PC-3 (cell line): ENCODE measurements around the gene TIRAP. TPM values are rescaled to one million over a fixed set of nuclear protein-coding genes. Genes with fewer than 3 reads are reported as not detected.

Source experiments
- ATAC-seq: fragments of 200-7000 bp; cut with Tn5 transposase; 2 replicates; pipeline ENCODE4 v1.9.1; 2020; ENCODE audit warnings: mild to moderate bottlenecking, moderate library complexity
- BruUV-seq: library from RNA; stranded (reverse); fragments of 400-500 nt; replicated peaks from 2 replicates; lab custom pipeline; 2021; lab: Mats Ljungman, UMichigan
- CTCF ChIA-PET: fragments of 300-600 bp; sonication (Branson Sonifier 250); formaldehyde crosslinking; loops from one replicate; lab custom pipeline; 2022; ENCODE audit warnings: antibody characterized with exemption; lab: Charles Lee
- POLR2A ChIA-PET: fragments of 300-600 bp; sonication (Branson Sonifier 250); formaldehyde crosslinking; loops from one replicate; lab custom pipeline; 2022; ENCODE audit warnings: antibody characterized with exemption; ENCODE audit not compliant: unreplicated experiment; lab: Charles Lee
- DNase-seq: peaks from one replicate; pipeline ENCODE4 v3.0.0-alpha.2; 2015
- H2AFZ ChIP-seq: fragments of 300-600 bp; sonication (generic); 2 replicates; pipeline ENCODE4 v1.6.0; 2016; ENCODE audit warnings: antibody characterized with exemption, low read length
- H3F3A ChIP-seq: fragments of 300-600 bp; sonication (generic); one replicate; pipeline ENCODE4 v1.6.0; 2017; ENCODE audit warnings: antibody characterized with exemption, low read length, control low read depth, mild to moderate bottlenecking; ENCODE audit not compliant: unreplicated experiment
- H3K27ac ChIP-seq: fragments of 300-600 bp; sonication (generic); 2 replicates; pipeline ENCODE4 v1.5.1; 2016; ENCODE audit warnings: mild to moderate bottlenecking, low read length
- H3K27me3 ChIP-seq: fragments of 300-600 bp; sonication (generic); 2 replicates; pipeline ENCODE4 v1.6.1; 2016; ENCODE audit warnings: low read length, mixed read lengths
- H3K36me3 ChIP-seq: fragments of 300-600 bp; sonication (generic); 2 replicates; pipeline ENCODE4 v1.6.1; 2016; ENCODE audit warnings: low read depth, mixed run types, low read length, mixed read lengths
- H3K4me1 ChIP-seq: fragments of 300-600 bp; sonication (generic); 2 replicates; pipeline ENCODE4 v1.5.1; 2016; ENCODE audit warnings: low read length; ENCODE audit not compliant: insufficient read depth
- H3K4me2 ChIP-seq: fragments of 300-600 bp; sonication (generic); 2 replicates; pipeline ENCODE4 v1.6.0; 2016; ENCODE audit warnings: low read length
- H3K4me3 ChIP-seq: fragments of 300-600 bp; sonication (generic); 2 replicates; pipeline ENCODE4 v1.5.1; 2016; ENCODE audit warnings: mild to moderate bottlenecking, low read length, mixed read lengths
- H3K79me2 ChIP-seq: fragments of 300-600 bp; sonication (generic); 2 replicates; pipeline ENCODE4 v1.6.1; 2017; ENCODE audit warnings: low read length, mixed read lengths
- H3K9ac ChIP-seq: fragments of 300-600 bp; sonication (generic); 2 replicates; pipeline ENCODE4 v1.6.0; 2016; ENCODE audit warnings: mild to moderate bottlenecking, low read length
- H3K9me2 ChIP-seq: fragments of 300-600 bp; sonication (generic); replicated peaks from 2 replicates; pipeline ENCODE4 v1.6.1; 2016; ENCODE audit warnings: mixed run types, low read length, mixed read lengths
- H3K9me3 ChIP-seq: fragments of 300-600 bp; sonication (generic); 2 replicates; pipeline ENCODE4 v1.6.1; 2016; ENCODE audit warnings: low read length, mixed read lengths
- H4K20me1 ChIP-seq: fragments of 300-600 bp; sonication (generic); 2 replicates; pipeline ENCODE4 v1.6.1; 2016; ENCODE audit warnings: low read length, mixed read lengths
- CTCF ChIP-seq: fragments of 300-600 bp; sonication (generic); conservative IDR thresholded peaks from 2 replicates; pipeline ENCODE4 v1.5.1; 2017; ENCODE audit warnings: antibody characterized with exemption, low read depth, mild to moderate bottlenecking, low read length
- EZH2 ChIP-seq: fragments of 300-600 bp; sonication (generic); IDR thresholded peaks from one replicate; pipeline ENCODE4 v1.6.1; 2017; ENCODE audit warnings: antibody characterized with exemption, mild to moderate bottlenecking, low read length; ENCODE audit not compliant: unreplicated experiment
- EZH2phosphoT487 ChIP-seq: fragments of 300-600 bp; sonication (generic); IDR thresholded peaks from 2 replicates; pipeline ENCODE4 v1.6.1; 2018; ENCODE audit warnings: mild to moderate bottlenecking, antibody characterized with exemption, low read length, borderline replicate concordance
- intact Hi-C: fragments of 100-400 bp; cut with micrococcal nuclease; formaldehyde crosslinking; loops from 2 replicates; pipeline ENCODE4 v1.9.0; 2023
- total RNA-seq: library from RNA; depleted of rRNA; stranded (reverse); fragments of >200 nt; gene quantifications from 2 replicates; pipeline ENCODE4 v1.2.3, GENCODE V29; 2014

Gene TIRAP
- total RNA-seq, 1 experiment from 2014 or later: 8.4 TPM

DNA sequence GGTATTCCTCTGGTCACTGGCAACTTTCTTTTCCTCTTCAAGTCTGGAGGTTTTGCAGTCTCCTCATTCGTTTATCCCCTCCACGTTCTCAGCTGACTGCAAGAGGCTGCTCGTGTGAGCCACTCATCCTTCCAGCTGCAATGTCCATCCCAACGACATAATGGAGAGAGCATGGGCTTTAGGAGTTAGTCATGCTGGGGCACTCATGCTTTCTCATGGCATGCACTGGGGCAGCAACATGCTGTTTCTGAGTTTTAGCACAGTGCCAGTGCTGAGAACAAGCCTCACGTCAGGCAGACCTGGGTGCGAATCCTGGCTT, 28.1 kb downstream of the TIRAP start:
- CTCF ChIA-PET: interaction anchor here (0.5 to 1.6 kb wide), 4 partner anchors 12 to 170 kb away, joined by 3 to 25 read pairs (median 4); no protein-coding TSS in a partner anchor
- H3K27ac ChIP-seq: peak overlapping the region; percentile 23
- H3K9me2 ChIP-seq: no peaks in the 10 kb centered on the region
- H2AFZ ChIP-seq: no peak overlapping the region
- H4K20me1 ChIP-seq: no peaks in the 10 kb centered on the region
- H3K9me3 ChIP-seq: no peaks in the 10 kb centered on the region
- H3K9ac ChIP-seq: 0 out of 2 replicates have a peak overlapping the region, but pooled peaks have one; percentile 30
- peaks cover 29% of the 10 kb centered on the region for H3K4me1 ChIP-seq
- no peak for DNase-seq
- ATAC-seq: peak; percentile 2; the same call in 1 of the 2 replicates
- H3K27me3 ChIP-seq: no peaks in the 10 kb centered on the region
- peaks cover 20% of the 10 kb centered on the region for H3K79me2 ChIP-seq
- no peak overlapping the region for H3K4me2 ChIP-seq
- POLR2A ChIA-PET: no interaction called here
- no peak for TF ChIP-seq EZH2
- no peak for TF ChIP-seq CTCF
- no peak for TF ChIP-seq EZH2phosphoT487
- BruUV-seq: no TSS peak
- peaks cover 19% of the 10 kb centered on the region for H3K36me3 ChIP-seq
- no peak overlapping the region for H3K4me3 ChIP-seq
- no peaks in the 10 kb centered on the region for H3F3A ChIP-seq
- intact Hi-C loops: loop anchor here (1.0 to 5.0 kb wide), 7 partner anchors 41 to 1036 kb away; no protein-coding TSS in a partner anchor

GRCh38 chr11:126311401-126312291, 28.8 kb downstream of the TIRAP start:
- no peak for TF ChIP-seq CTCF
- no peak for TF ChIP-seq EZH2phosphoT487
- TF ChIP-seq EZH2: no peak
- Histone ChIP-seq H3K79me2 (peaks cover 13% of the 10 kb centered on the region), H3K4me3 (no peak overlapping the region), H3K27me3 (no peaks in the 10 kb centered on the region), H3K4me1 (peaks cover 29% of the 10 kb centered on the region), H3K9me2 (no peaks in the 10 kb centered on the region), H2AFZ (no peak overlapping the region), H4K20me1 (no peaks in the 10 kb centered on the region), H3K27ac (0 out of 2 replicates have a peak overlapping the region, but pooled peaks have one; percentile 1), H3K4me2 (no peak overlapping the region), H3K36me3 (peaks cover 19% of the 10 kb centered on the region), H3K9me3 (no peaks in the 10 kb centered on the region), H3F3A (no peaks in the 10 kb centered on the region), H3K9ac (no peak overlapping the region)
- intact Hi-C loops: loop anchor here (2.0 to 5.0 kb wide), 4 partner anchors 41 to 1036 kb away; no protein-coding TSS in a partner anchor
- no peak for ATAC-seq
- ChIA-PET CTCF (interaction anchor here (0.5 to 1.6 kb wide), 2 partner anchors 12 to 169 kb away, joined by 4 to 25 read pairs; no protein-coding TSS in a partner anchor), POLR2A (no interaction called here)
- BruUV-seq: no TSS peak
- no peak for DNase-seq
